Measurements from ENCODE around the gene SMIM20. TPM values are rescaled to one million over a fixed set of nuclear protein-coding genes. Genes with fewer than 3 reads are reported as not detected.
"Not testable (repeated sequence)": the region's sequence is repeated elsewhere in the genome, so short reads cannot be mapped to it uniquely, and the experiment has no call there.

The SMIM20 gene
- polyA plus RNA-seq, 1 donor from 2014 or later: 65.3 TPM

DNA sequence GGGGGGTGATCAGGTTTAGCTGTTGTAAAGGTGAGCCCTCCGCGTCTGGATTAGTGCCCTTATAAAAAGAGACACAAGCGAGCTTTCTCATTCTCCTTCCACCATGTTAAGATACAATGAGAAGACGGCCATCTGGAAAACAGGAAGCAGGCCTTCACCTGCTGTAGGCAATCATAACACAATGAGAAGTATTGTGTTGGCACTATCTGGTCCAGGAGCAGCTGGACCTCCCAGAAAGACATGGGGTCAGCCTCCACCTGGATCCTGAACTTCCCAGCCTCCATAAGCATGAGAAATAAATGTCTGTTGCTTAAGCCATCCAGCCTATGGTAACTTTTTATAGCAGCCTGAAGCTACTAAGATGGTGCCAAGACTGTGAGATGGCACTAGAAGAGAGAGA is 8.6 kb upstream of the SMIM20 start:
- H3K4me1 Mint-ChIP-seq: peaks cover 35 to 44% (median 41%) of the 10 kb centered on the region in 3 donors
- H3K36me3 Mint-ChIP-seq: peaks cover 2% of the 10 kb centered on the region
- peak overlapping the region in 3 of 4 donors; percentile 24 to 75 (median 64) for H3K4me3 Mint-ChIP-seq
- no peaks in the 10 kb centered on the region for H3K27me3 Mint-ChIP-seq
- H3K27ac Mint-ChIP-seq: peak overlapping the region in 1 of 3 donors; percentile 85
- H3K9me3 Mint-ChIP-seq: peaks cover 0 to 3% (median 2%) of the 10 kb centered on the region in 3 donors

DNA sequence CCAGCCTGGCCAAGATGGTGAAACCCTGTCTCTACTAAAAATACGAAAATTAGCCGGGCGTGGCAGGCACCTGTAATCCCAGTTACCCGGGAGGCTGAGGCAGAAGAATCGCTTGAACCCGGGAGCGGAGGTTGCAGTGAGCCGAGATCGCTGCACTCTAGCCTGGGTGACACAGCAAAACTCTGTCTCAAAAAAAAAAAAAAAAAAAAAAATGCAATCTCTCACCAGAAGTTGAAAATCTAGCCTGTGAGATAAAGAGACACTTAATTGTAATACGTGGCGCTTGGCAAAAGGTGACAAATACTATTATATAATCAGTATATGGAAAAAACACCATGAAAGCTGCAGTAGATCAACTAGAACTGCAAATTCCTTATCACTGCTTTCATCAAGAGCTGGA is 7.9 kb upstream of the SMIM20 start:
- H3K36me3 Mint-ChIP-seq, H3K9me3 Mint-ChIP-seq, H3K27me3 Mint-ChIP-seq, H3K4me3 Mint-ChIP-seq: not testable (repeated sequence)
- Mint-ChIP-seq H3K4me1 (peaks cover 38 to 45% (median 39%) of the 10 kb centered on the region in 3 donors), H3K27ac (peak overlapping the region in 2 of 3 donors; percentile 85 to 87)

- H3K36me3 Mint-ChIP-seq: peaks cover 4% of the 10 kb centered on the region
- H3K27ac Mint-ChIP-seq: peak overlapping the region in 1 of 3 donors; percentile 19
Measured at GRCh38 chr4:25908491-25908901, 5.5 kb upstream of the SMIM20 start.

GRCh38 chr4:25911356-25911755 is 2.7 kb upstream of the SMIM20 start:
- H3K36me3 Mint-ChIP-seq: peaks cover 8% of the 10 kb centered on the region
- peaks cover 0 to 3% (median 2%) of the 10 kb centered on the region in 3 donors for H3K9me3 Mint-ChIP-seq
- H3K27me3 Mint-ChIP-seq: no peaks in the 10 kb centered on the region
- peaks cover 29 to 36% (median 33%) of the 10 kb centered on the region in 3 donors for H3K4me1 Mint-ChIP-seq
- H3K27ac Mint-ChIP-seq: peak overlapping the region; percentile 76 to 98 (median 84)
- peak overlapping the region in 1 of 4 donors; percentile 95 for H3K4me3 Mint-ChIP-seq

More at GRCh38 chr4:25908491-25908901, 5.5 kb upstream of the SMIM20 start:
- no peaks in the 10 kb centered on the region for H3K27me3 Mint-ChIP-seq
- peaks cover 38 to 45% (median 42%) of the 10 kb centered on the region in 3 donors for H3K4me1 Mint-ChIP-seq
- H3K4me3 Mint-ChIP-seq: peak overlapping the region in 1 of 4 donors; percentile 59
- H3K9me3 Mint-ChIP-seq: peaks cover 0 to 3% (median 2%) of the 10 kb centered on the region in 3 donors

DNA sequence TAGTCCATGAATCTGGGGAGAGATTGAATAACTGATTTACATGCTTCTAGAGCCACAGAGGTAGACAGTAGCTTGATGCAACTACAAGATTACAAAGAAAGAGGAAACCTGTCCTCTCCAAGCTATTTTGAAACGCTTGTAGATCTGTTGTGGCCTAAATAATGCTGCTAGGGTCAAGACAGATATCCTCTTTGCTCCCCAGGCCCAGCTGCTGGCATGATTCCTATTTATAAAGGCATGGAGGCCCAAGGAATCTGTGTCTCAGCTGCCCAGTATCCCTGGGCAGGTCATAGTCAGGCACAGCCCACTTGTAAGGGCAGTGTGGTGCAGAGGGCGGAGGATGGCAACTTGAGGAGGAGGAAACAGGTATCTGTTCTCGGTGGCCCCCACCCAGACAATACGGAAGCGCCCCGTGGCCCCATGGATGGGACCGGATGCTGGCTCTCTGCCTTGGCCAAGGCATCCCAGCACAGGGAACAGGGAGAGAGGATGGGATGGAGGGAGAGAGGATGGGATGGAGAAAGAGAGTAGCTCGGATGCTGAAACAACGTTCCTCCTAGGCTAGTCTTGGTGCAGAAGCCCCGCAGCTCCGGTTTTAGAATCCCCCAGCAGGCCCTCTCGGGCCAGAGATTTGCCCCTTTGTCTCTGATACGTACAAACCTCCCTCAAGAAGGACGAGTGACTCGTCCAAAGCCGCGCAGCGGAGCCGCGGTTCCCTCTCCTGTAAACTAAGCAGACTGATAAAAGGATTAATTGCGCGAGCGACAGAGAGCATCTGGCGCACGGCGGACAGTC is 767 bp upstream of the SMIM20 start:
- Mint-ChIP-seq H3K4me3 (peak overlapping the region; percentile 95 to 99 (median 96)), H3K36me3 (peaks cover 8% of the 10 kb centered on the region), H3K9me3 (peaks cover 0 to 3% (median 2%) of the 10 kb centered on the region in 3 donors), H3K27ac (peak overlapping the region; percentile 98 to 99 (median 99)), H3K4me1 (peaks cover 25 to 34% (median 31%) of the 10 kb centered on the region in 3 donors), H3K27me3 (no peaks in the 10 kb centered on the region)

GRCh38 chr4:25914670-25915352 is 791 bp downstream of the SMIM20 start:
- Mint-ChIP-seq H3K4me1 (peaks cover 25 to 33% (median 31%) of the 10 kb centered on the region in 3 donors), H3K9me3 (no peaks in the 10 kb centered on the region), H3K4me3 (peak overlapping the region; percentile 95 to 99 (median 96)), H3K27me3 (no peaks in the 10 kb centered on the region), H3K27ac (peak overlapping the region; percentile 98 to 99 (median 99)), H3K36me3 (peaks cover 7% of the 10 kb centered on the region)

DNA sequence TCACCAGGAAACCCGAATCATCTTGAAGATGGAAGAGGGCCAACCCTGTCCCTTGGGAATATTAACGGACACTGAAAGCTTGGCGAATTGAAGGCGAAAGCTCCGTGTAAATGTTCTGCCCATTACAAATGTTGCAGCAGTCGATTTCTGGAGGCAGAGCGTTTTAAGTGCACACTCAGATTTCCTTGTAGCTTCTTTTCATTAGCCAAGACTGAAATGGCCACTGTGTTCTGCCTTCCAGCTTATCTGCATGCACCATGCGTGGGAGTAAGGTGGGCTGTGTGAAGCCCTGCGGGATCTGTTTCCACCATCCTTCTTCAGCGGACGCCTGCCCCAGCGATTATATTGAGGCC is 1.3 kb downstream of the SMIM20 start:
- Mint-ChIP-seq H3K36me3 (peaks cover 7% of the 10 kb centered on the region), H3K27me3 (no peaks in the 10 kb centered on the region), H3K4me1 (peaks cover 21 to 30% (median 30%) of the 10 kb centered on the region in 3 donors), H3K4me3 (peak overlapping the region in 2 of 4 donors; percentile 95 to 97), H3K27ac (peak overlapping the region; percentile 73 to 99 (median 98)), H3K9me3 (no peaks in the 10 kb centered on the region)

GRCh38 chr4:25916870-25917269 is 2.9 kb downstream of the SMIM20 start:
- Mint-ChIP-seq H3K27me3 (no peaks in the 10 kb centered on the region), H3K4me3 (peak overlapping the region in 1 of 4 donors; percentile 95), H3K27ac (peak overlapping the region; percentile 50 to 86 (median 80)), H3K4me1 (peaks cover 26 to 28% (median 27%) of the 10 kb centered on the region in 3 donors), H3K36me3 (peaks cover 9% of the 10 kb centered on the region), H3K9me3 (no peaks in the 10 kb centered on the region)

DNA sequence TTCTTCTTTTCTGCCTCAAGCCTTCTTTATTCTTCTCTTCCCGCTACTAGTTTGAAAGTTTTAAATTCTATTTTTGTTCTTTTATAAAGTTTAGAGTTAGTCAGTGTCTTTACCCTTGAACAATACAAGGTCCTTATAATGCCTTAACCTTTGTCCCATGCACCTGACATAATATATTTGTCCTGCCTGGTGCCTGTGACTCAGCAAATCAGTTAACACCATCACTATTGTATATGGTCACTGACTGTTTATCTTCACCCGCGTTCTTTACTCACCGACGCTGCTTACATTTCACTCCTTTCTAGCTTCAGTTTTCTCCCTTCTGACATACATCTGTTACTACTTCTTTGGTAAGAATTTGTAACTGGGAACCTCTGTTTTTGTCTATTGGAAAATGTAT is 5.7 kb downstream of the SMIM20 start:
- peaks cover 10% of the 10 kb centered on the region for H3K36me3 Mint-ChIP-seq
- H3K9me3 Mint-ChIP-seq: no peaks in the 10 kb centered on the region
- no peaks in the 10 kb centered on the region for H3K27me3 Mint-ChIP-seq
- no peak overlapping the region for H3K4me3 Mint-ChIP-seq
- peaks cover 15 to 17% (median 16%) of the 10 kb centered on the region in 3 donors for H3K4me1 Mint-ChIP-seq
- no peak overlapping the region for H3K27ac Mint-ChIP-seq

GRCh38 chr4:25921922-25922321 is 7.9 kb downstream of the SMIM20 start:
- Mint-ChIP-seq H3K27ac (no peak overlapping the region), H3K9me3 (no peaks in the 10 kb centered on the region), H3K4me3 (no peak overlapping the region), H3K36me3 (peaks cover 8% of the 10 kb centered on the region), H3K27me3 (no peaks in the 10 kb centered on the region), H3K4me1 (peaks cover 8 to 11% (median 8%) of the 10 kb centered on the region in 3 donors)

GRCh38 chr4:25922812-25923369 is 8.9 kb downstream of the SMIM20 start:
- Mint-ChIP-seq H3K27me3 (no peaks in the 10 kb centered on the region), H3K9me3 (no peaks in the 10 kb centered on the region), H3K4me3 (no peak overlapping the region), H3K27ac (no peak overlapping the region), H3K36me3 (peaks cover 8% of the 10 kb centered on the region), H3K4me1 (peaks cover 5 to 11% (median 9%) of the 10 kb centered on the region in 3 donors)

DNA sequence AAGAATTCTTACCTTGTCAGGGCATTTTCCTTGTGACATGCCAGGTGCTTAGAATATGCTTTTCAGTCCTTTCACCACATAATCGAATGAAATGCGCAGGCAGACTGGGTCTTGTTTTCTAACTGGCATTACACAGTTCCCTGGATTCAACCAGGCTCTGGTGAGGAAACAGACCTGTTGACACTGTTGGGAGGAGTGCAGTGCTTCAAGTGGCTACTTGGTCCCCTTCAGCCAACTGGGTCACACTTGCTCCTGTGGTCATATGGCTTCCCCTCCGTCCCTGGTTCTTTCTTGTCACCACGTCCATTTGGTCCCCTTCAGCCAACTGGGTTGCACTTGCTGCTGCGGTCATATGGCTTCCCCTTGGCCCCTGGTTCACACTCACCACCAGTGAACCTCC is 9.7 kb downstream of the SMIM20 start:
- Mint-ChIP-seq H3K4me1 (peaks cover 5 to 11% (median 10%) of the 10 kb centered on the region in 3 donors), H3K9me3 (no peaks in the 10 kb centered on the region), H3K36me3 (peaks cover 8% of the 10 kb centered on the region), H3K4me3 (peak overlapping the region in 1 of 4 donors; percentile 27), H3K27ac (no peak overlapping the region), H3K27me3 (no peaks in the 10 kb centered on the region)

- Mint-ChIP-seq H3K27ac (no peak overlapping the region), H3K9me3 (no peaks in the 10 kb centered on the region), H3K27me3 (no peaks in the 10 kb centered on the region), H3K4me1 (peaks cover 4 to 11% (median 6%) of the 10 kb centered on the region in 3 donors), H3K36me3 (peaks cover 11% of the 10 kb centered on the region), H3K4me3 (no peak overlapping the region)
Measured at GRCh38 chr4:25925486-25926201, 11.6 kb downstream of the SMIM20 start.

GRCh38 chr4:25926462-25926861 is 12.4 kb downstream of the SMIM20 start:
- H3K9me3 Mint-ChIP-seq: no peaks in the 10 kb centered on the region
- no peak overlapping the region for H3K27ac Mint-ChIP-seq
- H3K27me3 Mint-ChIP-seq: no peaks in the 10 kb centered on the region
- peaks cover 10% of the 10 kb centered on the region for H3K36me3 Mint-ChIP-seq
- no peak overlapping the region for H3K4me3 Mint-ChIP-seq
- H3K4me1 Mint-ChIP-seq: peaks cover 4 to 6% (median 6%) of the 10 kb centered on the region in 3 donors
